Prostate gland (tissue), 2 donors: ENCODE data around the gene RBM10. TPM values are rescaled to one million over a fixed set of nuclear protein-coding genes. Genes with fewer than 3 reads are reported as not detected.

Experiments used
- DNase-seq: peaks from one replicate; pipeline ENCODE4 v3.0.0-alpha.2; 2019; ENCODE audit warnings: low spot score
- H3K27ac ChIP-seq, 2 donors: fragments of 200-600 bp; sonication (generic); 2 replicates each; pipeline ENCODE4 v1.5.1; 2017 to 2019
- H3K27me3 ChIP-seq: fragments of 200-600 bp; sonication (generic); replicated peaks from 2 replicates; pipeline ENCODE4 v1.5.1; 2019; ENCODE audit not compliant: insufficient read depth
- H3K36me3 ChIP-seq, 2 donors: fragments of 200-600 bp; sonication (generic); 1 replicate in 1 of 2; 2 replicates in 1 of 2; pipeline versions ENCODE4 v1.5.1 to v1.8.1; 2017 to 2019
- H3K4me1 ChIP-seq: fragments of 200-600 bp; sonication (generic); replicated peaks from 2 replicates; pipeline ENCODE4 v1.5.1; 2019
- H3K4me3 ChIP-seq, 2 donors: fragments of 200-600 bp; sonication (generic); 2 replicates each; pipeline ENCODE4 v1.5.1; 2017 to 2019
- H3K9me3 ChIP-seq: fragments of 200-600 bp; sonication (generic); 2 replicates; pipeline ENCODE4 v1.5.1; 2017
- CTCF ChIP-seq, 4 experiments: fragments of 200-600 bp in 2 of 4; fragments of 450-650 bp in 2 of 4; sonication (generic) in 2 of 4; IDR thresholded peaks; 1 replicate in 3 of 4; 2 replicates in 1 of 4; pipeline ENCODE4 v1.5.1; 2016 to 2019; ENCODE audit warnings: antibody characterized with exemption in 4 of 4, mild to moderate bottlenecking in 2 of 4, moderate library complexity in 2 of 4
- POLR2A ChIP-seq: fragments of 450-650 bp; IDR thresholded peaks from one replicate; pipeline ENCODE4 v1.6.1; 2016; ENCODE audit warnings: antibody characterized with exemption, mild to moderate bottlenecking
- POLR2AphosphoS5 ChIP-seq: sonication (generic); formaldehyde crosslinking; IDR thresholded peaks from one replicate; pipeline ENCODE4 v1.6.1; 2017; ENCODE audit warnings: antibody characterized with exemption
- WGBS: methylation state at CpG from one replicate; pipeline ENCODE4 v1.1.5; 2018; 5-methylcytosine and 5-hydroxymethylcytosine counted together
- intact Hi-C: fragments of 100-400 bp; cut with DNase I; formaldehyde crosslinking; loops from one replicate; pipeline ENCODE4 v1.14.2; 2022
- total RNA-seq, 2 donors: library from RNA; depleted of rRNA; stranded (reverse); fragments of >200 nt; gene quantifications; one replicate each; pipeline ENCODE4 v1.1.0, GENCODE V29; 2016

Gene RBM10
- total RNA-seq, 2 donors from 2014 or later: 45.0 to 49.0 TPM

DNA sequence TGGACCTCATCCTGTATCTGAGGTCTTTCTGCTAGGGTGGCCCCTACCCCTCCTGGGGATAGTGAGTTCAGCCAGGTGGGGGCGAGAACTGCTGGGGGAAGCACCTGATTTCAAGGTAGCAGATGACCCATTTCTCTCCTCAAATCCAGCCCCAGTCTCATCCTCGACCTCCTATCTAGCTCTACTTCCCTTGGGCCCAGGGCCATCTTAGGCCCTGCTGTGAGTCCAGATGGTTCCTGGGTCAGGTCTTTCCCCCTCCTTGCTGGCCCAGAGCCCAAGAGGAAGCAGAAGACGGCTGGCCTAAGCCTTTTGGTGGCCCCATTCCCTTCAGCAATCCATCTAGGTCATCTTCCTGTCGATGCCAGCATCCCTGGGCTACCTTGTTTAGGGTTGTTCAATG is 76.7 kb downstream of the RBM10 start:
- Histone ChIP-seq H3K4me1 (no peaks in the 10 kb centered on the region), H3K4me3 (no peak overlapping the region), H3K9me3 (no peaks in the 10 kb centered on the region), H3K27me3 (no peaks in the 10 kb centered on the region), H3K36me3 (no peaks in the 10 kb centered on the region), H3K27ac (no peak overlapping the region)
- DNase-seq: no peak
- TF ChIP-seq POLR2A (no peak), CTCF (IDR thresholded peaks at IDR 0.05) (no peak), POLR2AphosphoS5 (no peak)
- intact Hi-C loops: no loop called here
- 83% methylated on average over 1 of the region's 4 CpGs for WGBS

- intact Hi-C loops: no loop called here
- DNase-seq: no peak
- Histone ChIP-seq H3K4me1 (no peaks in the 10 kb centered on the region), H3K27me3 (no peaks in the 10 kb centered on the region), H3K27ac (no peak overlapping the region), H3K4me3 (no peak overlapping the region), H3K36me3 (no peaks in the 10 kb centered on the region), H3K9me3 (no peaks in the 10 kb centered on the region)
- TF ChIP-seq CTCF (IDR thresholded peaks at IDR 0.05) (no peak), POLR2A (no peak)
- 75% methylated on average over 6 of the region's 10 CpGs for WGBS
These were observed 77.8 kb downstream of the RBM10 start for GRCh38 chrX:47222751-47223350.

GRCh38 chrX:47223476-47224250 is 78.6 kb downstream of the RBM10 start:
- 96% methylated on average over 7 of the region's 13 CpGs for WGBS
- H3K36me3 ChIP-seq: no peaks in the 10 kb centered on the region
- no peak for DNase-seq

DNA sequence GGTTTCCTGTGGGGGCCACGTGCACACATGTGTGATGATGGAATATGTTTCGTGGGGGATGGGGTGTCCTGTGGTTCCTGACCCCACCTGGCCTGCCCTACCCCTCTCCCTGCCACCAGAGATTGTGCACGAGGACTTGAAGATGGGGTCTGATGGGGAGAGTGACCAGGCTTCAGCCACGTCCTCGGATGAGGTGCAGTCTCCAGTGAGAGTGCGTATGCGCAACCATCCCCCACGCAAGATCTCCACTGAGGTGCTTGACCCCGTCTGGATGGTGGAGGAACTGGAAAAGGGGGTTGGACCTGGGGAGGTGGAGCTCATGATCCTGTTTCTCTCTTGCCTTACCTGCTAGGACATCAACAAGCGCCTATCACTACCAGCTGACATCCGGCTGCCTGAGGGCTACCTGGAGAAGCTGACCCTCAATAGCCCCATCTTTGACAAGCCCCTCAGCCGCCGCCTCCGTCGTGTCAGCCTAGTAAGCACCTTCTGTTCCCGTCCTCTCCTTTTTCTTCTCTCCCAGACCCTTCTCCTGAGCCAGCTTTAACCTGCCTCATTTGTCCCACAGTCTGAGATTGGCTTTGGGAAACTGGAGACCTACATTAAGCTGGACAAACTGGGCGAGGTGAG is 79.4 kb downstream of the RBM10 start:
- no peaks in the 10 kb centered on the region for H3K36me3 ChIP-seq
- no peak overlapping the region for H3K27ac ChIP-seq
- no peaks in the 10 kb centered on the region for H3K9me3 ChIP-seq
- no peak overlapping the region for H3K4me3 ChIP-seq
- DNase-seq: no peak
- no peaks in the 10 kb centered on the region for H3K27me3 ChIP-seq
- WGBS: 92% methylated on average over 10 of the region's 17 CpGs
- intact Hi-C loops: no loop called here
- no peaks in the 10 kb centered on the region for H3K4me1 ChIP-seq
- TF ChIP-seq POLR2A (no peak), POLR2AphosphoS5 (no peak), CTCF (IDR thresholded peaks at IDR 0.05) (no peak)

More at GRCh38 chrX:47223476-47224250, 78.6 kb downstream of the RBM10 start:
- TF ChIP-seq CTCF (IDR thresholded peaks at IDR 0.05) (no peak), POLR2AphosphoS5 (no peak), POLR2A (no peak)
- H3K27ac ChIP-seq: no peak overlapping the region
- intact Hi-C loops: no loop called here
- no peaks in the 10 kb centered on the region for H3K9me3 ChIP-seq
- no peak overlapping the region for H3K4me3 ChIP-seq
- no peaks in the 10 kb centered on the region for H3K4me1 ChIP-seq
- H3K27me3 ChIP-seq: no peaks in the 10 kb centered on the region
